ENCODE measurements around the gene CSTF2.

CSTF2 gene

GRCh38 chrX:100874325-100874724 is 54.1 kb downstream of the CSTF2 start, which contains the start of gene NOX1:
Gene NOX1 (minus strand): TSS chrX:100874359. CDS start chrX:100874139, 220 bp downstream.
- no peaks in the 10 kb centered on the region for H3K4me1 ChIP-seq (ENCODE audit: control insufficient read depth, low read length)
- H3K9me2 ChIP-seq (replicated peaks; ENCODE audit: control insufficient read depth, low read length), result no peaks in the 10 kb centered on the region
- no peaks in the 10 kb centered on the region for H4K20me1 ChIP-seq (ENCODE audit: control insufficient read depth, insufficient read depth, low read depth, low read length)
- no peak within 1 kb of the TSS for H3K27ac ChIP-seq (ENCODE audit: low read depth, low read length)
- no peaks in the 10 kb centered on the region for H3K9me3 ChIP-seq (ENCODE audit: control insufficient read depth, insufficient read depth, low read length)
- H3K36me3 ChIP-seq (ENCODE audit: control insufficient read depth, low read length), result no peaks in the 10 kb centered on the region
- no peaks in the 10 kb centered on the region for H3K27me3 ChIP-seq (ENCODE audit: control insufficient read depth, low read length)
- H3K4me2 ChIP-seq (ENCODE audit: low read length), result no peak within 1 kb of the TSS
- no peak within 1 kb of the TSS for H3K4me3 ChIP-seq (ENCODE audit: low read length)
- no peaks in the 10 kb centered on the region for H3F3A ChIP-seq (ENCODE audit: control insufficient read depth, insufficient read depth)
- TF ChIP-seq EZH2phosphoT487 (IDR thresholded peaks at IDR 0.05; ENCODE audit: borderline replicate concordance, low read length), result no peak
- TF ChIP-seq CTCF (IDR thresholded peaks at IDR 0.05; ENCODE audit: low read depth, low read length, poor library complexity, severe bottlenecking), result no peak
- H3K79me2 ChIP-seq (ENCODE audit: control insufficient read depth, low read length), result no peaks in the 10 kb centered on the region

GRCh38 chrX:100880368-100880767 is 60.2 kb downstream of the CSTF2 start:
- H3K4me2 ChIP-seq (ENCODE audit: low read length), result no peak overlapping the region
- no peaks in the 10 kb centered on the region for H3K9me3 ChIP-seq (ENCODE audit: control insufficient read depth, insufficient read depth, low read length)
- TF ChIP-seq EZH2phosphoT487 (IDR thresholded peaks at IDR 0.05; ENCODE audit: borderline replicate concordance, low read length), result no peak
- no peak for TF ChIP-seq CTCF (IDR thresholded peaks at IDR 0.05; ENCODE audit: low read depth, low read length, poor library complexity, severe bottlenecking)

GRCh38 chrX:100883654-100884053 is 63.5 kb downstream of the CSTF2 start:
- Histone ChIP-seq H3K4me2 (ENCODE audit: low read length) (no peak overlapping the region), H4K20me1 (ENCODE audit: control insufficient read depth, insufficient read depth, low read depth, low read length) (no peaks in the 10 kb centered on the region), H3K9me3 (ENCODE audit: control insufficient read depth, insufficient read depth, low read length) (no peaks in the 10 kb centered on the region), H3F3A (ENCODE audit: control insufficient read depth, insufficient read depth) (no peaks in the 10 kb centered on the region), H3K9me2 (replicated peaks; ENCODE audit: control insufficient read depth, low read length) (no peaks in the 10 kb centered on the region), H3K27me3 (ENCODE audit: control insufficient read depth, low read length) (no peaks in the 10 kb centered on the region), H3K4me3 (ENCODE audit: low read length) (no peak overlapping the region), H3K36me3 (ENCODE audit: control insufficient read depth, low read length) (no peaks in the 10 kb centered on the region), H3K79me2 (ENCODE audit: control insufficient read depth, low read length) (no peaks in the 10 kb centered on the region), H3K4me1 (ENCODE audit: control insufficient read depth, low read length) (no peaks in the 10 kb centered on the region), H3K27ac (ENCODE audit: low read depth, low read length) (no peak overlapping the region)
- no peak for TF ChIP-seq EZH2phosphoT487 (IDR thresholded peaks at IDR 0.05; ENCODE audit: borderline replicate concordance, low read length)
- no peak for TF ChIP-seq CTCF (IDR thresholded peaks at IDR 0.05; ENCODE audit: low read depth, low read length, poor library complexity, severe bottlenecking)

More at GRCh38 chrX:100880368-100880767, 60.2 kb downstream of the CSTF2 start:
- no peak overlapping the region for H3K4me3 ChIP-seq (ENCODE audit: low read length)
- no peak overlapping the region for H3K27ac ChIP-seq (ENCODE audit: low read depth, low read length)
- no peaks in the 10 kb centered on the region for H3K36me3 ChIP-seq (ENCODE audit: control insufficient read depth, low read length)
- H3K4me1 ChIP-seq (ENCODE audit: control insufficient read depth, low read length), result no peaks in the 10 kb centered on the region
- H3F3A ChIP-seq (ENCODE audit: control insufficient read depth, insufficient read depth), result no peaks in the 10 kb centered on the region
- no peaks in the 10 kb centered on the region for H3K9me2 ChIP-seq (replicated peaks; ENCODE audit: control insufficient read depth, low read length)
- no peaks in the 10 kb centered on the region for H3K79me2 ChIP-seq (ENCODE audit: control insufficient read depth, low read length)
- H4K20me1 ChIP-seq (ENCODE audit: control insufficient read depth, insufficient read depth, low read depth, low read length), result no peaks in the 10 kb centered on the region
- no peaks in the 10 kb centered on the region for H3K27me3 ChIP-seq (ENCODE audit: control insufficient read depth, low read length)

Measured in DOHH2 (cell line).